ENCODE measurements around the gene SMARCAL1. TPM values are rescaled to one million over a fixed set of nuclear protein-coding genes. Genes with fewer than 3 reads are reported as not detected.
"Not testable (repeated sequence)": the region's sequence is repeated elsewhere in the genome, so short reads cannot be mapped to it uniquely, and the experiment has no call there.

SMARCAL1 gene
- total RNA-seq, 2 donors from 2014 or later = 12.1 to 16.0 TPM

DNA sequence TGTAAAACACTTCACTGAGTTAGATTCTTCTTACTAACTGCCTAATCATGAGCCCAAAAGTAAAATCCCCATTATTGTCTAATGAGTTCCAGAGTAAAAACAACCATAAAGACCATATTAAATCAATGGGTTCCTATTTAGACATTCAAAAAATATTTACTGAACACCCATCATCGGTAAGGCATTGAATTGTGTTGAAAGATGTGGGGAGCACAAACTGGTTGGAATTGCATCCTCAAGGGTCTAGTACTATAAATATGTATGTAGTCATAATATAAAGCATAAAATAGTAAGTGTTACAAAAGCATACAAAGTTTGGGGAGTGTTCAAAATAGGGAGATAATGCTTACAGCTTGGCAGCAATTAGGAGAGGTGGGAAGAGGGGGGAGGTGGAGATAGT, 37.0 kb upstream of the SMARCAL1 start:
- H3K9me3 ChIP-seq = no peaks in the 10 kb centered on the region
- no peaks in the 10 kb centered on the region for H3K36me3 ChIP-seq
- no peak overlapping the region for H3K27ac ChIP-seq
- TF ChIP-seq, protein P1, sequence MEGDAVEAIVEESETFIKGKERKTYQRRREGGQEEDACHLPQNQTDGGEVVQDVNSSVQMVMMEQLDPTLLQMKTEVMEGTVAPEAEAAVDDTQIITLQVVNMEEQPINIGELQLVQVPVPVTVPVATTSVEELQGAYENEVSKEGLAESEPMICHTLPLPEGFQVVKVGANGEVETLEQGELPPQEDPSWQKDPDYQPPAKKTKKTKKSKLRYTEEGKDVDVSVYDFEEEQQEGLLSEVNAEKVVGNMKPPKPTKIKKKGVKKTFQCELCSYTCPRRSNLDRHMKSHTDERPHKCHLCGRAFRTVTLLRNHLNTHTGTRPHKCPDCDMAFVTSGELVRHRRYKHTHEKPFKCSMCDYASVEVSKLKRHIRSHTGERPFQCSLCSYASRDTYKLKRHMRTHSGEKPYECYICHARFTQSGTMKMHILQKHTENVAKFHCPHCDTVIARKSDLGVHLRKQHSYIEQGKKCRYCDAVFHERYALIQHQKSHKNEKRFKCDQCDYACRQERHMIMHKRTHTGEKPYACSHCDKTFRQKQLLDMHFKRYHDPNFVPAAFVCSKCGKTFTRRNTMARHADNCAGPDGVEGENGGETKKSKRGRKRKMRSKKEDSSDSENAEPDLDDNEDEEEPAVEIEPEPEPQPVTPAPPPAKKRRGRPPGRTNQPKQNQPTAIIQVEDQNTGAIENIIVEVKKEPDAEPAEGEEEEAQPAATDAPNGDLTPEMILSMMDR (IDR thresholded peaks at IDR 0.05) = no peak
- DNase-seq (ENCODE audit: low spot score) = no peak
- peaks cover 4 to 16% of the 10 kb centered on the region in 2 donors for H3K27me3 ChIP-seq
- no peak overlapping the region for H3K4me3 ChIP-seq
- peaks cover 0 to 20% of the 10 kb centered on the region in 2 donors for H3K4me1 ChIP-seq

DNA sequence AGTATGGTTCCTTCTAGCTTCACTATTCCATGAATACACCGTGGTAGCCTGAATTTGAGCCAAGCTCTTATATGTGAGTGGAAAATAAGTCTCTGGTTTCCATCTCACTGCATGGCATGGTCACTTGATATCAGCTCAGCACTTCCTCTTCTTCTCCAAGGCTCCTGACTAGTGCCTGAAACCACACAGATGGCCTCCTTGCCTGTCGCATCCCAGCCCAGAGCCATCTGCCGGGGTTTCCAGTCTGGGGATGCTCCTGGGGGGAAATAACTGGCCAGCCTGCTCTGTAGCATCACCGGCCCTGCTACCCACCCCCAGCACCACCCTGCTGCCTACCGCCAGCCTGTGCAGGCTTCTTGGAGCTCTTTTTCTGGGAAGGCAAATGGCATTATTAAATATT, 32.3 kb upstream of the SMARCAL1 start:
- TF ChIP-seq, protein P1 (IDR thresholded peaks at IDR 0.05) = no peak
- Histone ChIP-seq H3K27me3 (no peaks in the 10 kb centered on the region), H3K4me1 (no peaks in the 10 kb centered on the region), H3K36me3 (no peaks in the 10 kb centered on the region), H3K9me3 (no peaks in the 10 kb centered on the region), H3K27ac (no peak overlapping the region), H3K4me3 (no peak overlapping the region)
- no peak for DNase-seq (ENCODE audit: low spot score)

DNA sequence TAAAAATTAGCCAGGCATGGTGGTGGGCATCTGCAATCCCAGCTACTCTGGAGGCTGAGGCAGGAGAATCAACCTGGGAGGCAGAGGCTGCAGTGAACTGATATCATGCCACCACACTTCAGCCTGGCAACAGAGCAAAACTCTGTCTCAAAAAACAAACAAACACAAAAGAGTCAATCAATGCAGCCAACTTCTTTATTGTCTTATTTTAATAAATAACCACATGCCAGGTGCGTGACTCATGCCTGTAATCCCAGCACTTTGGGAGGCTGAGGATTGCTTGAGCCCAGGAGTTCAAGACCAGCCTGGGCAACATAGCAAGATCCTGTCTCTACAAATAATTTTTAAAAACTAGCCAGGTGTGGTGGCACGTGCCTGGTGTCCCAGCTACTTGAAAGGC, 27.9 kb upstream of the SMARCAL1 start:
- not testable (repeated sequence) for DNase-seq (ENCODE audit: low spot score); H3K9me3 ChIP-seq; H3K27ac ChIP-seq; H3K4me1 ChIP-seq; H3K27me3 ChIP-seq; H3K4me3 ChIP-seq; H3K36me3 ChIP-seq

DNA sequence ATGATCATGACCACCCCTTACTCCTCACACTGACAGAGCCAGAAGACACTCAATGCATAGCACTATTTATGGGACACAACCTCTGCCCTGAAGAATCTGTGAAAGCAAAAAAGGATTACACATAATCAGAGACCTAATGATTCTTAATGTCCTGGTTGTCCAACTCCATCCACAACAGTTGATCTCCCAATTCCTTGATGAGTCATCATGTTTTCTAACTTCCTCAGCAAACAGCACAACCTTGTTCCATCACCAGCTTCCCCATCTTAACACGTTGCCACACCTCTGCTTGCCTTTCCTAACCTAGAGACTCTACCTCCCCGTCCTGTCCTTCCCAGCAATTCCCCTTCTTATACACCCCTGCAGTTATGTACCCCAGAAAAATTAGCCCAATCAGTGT, 26.8 kb upstream of the SMARCAL1 start:
- Histone ChIP-seq H3K36me3 (no peaks in the 10 kb centered on the region), H3K4me1 (no peaks in the 10 kb centered on the region), H3K9me3 (no peaks in the 10 kb centered on the region), H3K27ac (no peak overlapping the region), H3K27me3 (no peaks in the 10 kb centered on the region), H3K4me3 (no peak overlapping the region)
- TF ChIP-seq, protein P1 (IDR thresholded peaks at IDR 0.05) = no peak
- no peak for DNase-seq (ENCODE audit: low spot score)

DNA sequence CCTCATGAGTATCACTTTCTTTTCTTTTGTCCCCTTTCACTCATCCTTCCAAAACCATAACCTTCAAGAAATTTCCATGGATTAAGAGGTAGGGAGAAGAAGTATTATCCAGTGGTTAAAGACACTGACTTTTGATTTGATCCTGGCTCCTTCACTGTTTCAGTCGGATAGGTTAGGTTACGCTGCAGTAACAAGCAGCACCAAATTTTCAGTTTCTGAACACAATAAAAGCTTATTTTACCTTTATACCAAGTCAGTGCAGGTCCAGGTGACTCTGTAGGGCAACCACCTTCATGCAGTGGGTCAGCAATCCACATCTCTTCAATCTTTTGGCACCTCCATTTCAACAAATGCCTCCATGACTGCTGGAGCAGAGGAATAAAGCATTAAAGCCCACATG, 25.0 kb upstream of the SMARCAL1 start:
- H3K9me3 ChIP-seq = no peaks in the 10 kb centered on the region
- H3K36me3 ChIP-seq = no peaks in the 10 kb centered on the region
- no peak overlapping the region for H3K4me3 ChIP-seq
- TF ChIP-seq, protein P1 (IDR thresholded peaks at IDR 0.05) = no peak
- DNase-seq (ENCODE audit: low spot score) = no peak
- no peaks in the 10 kb centered on the region for H3K4me1 ChIP-seq
- no peaks in the 10 kb centered on the region for H3K27me3 ChIP-seq
- H3K27ac ChIP-seq = no peak overlapping the region

DNA sequence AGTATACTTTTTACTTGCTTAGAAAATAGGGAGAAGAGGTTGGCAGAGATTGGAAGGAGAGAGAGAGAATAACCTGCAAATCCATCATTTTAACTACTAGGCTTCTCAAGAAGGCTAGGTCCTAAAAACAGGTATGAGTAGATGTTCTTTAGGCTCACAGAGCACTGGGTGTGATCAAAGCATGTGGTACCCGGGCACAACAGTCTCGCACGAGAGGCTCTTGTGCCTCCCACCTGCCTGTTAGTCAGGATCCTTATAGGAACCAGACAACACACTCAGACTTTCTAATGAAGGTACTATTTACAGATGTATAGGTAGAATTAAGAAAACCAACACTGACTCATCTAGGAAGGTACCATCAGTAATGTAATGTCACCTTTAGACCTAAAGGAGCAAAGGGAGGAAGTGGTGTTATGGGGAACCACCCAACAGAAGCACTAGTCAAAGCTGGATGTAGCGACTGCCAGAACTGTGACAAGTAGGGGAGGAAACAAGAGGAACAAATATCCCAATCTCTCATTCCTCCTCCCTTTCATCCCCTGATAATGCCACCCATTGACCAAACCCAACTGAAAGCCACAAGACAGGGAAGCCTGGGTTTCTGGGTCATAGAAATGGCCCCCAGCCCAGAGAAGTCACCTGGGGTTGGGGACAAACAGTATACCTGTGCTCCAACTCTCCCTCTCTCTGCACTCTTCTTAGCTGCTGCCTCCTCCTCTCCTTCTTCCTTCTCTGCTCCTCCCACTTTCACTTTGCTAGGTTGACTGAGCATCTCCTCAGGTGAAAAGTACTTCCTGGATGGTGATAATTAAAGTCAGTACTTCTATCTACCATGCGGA, 24.0 kb upstream of the SMARCAL1 start:
- no peaks in the 10 kb centered on the region for H3K4me1 ChIP-seq
- no peak overlapping the region for H3K4me3 ChIP-seq
- TF ChIP-seq, protein P1 (IDR thresholded peaks at IDR 0.05) = no peak
- DNase-seq (ENCODE audit: low spot score) = no peak
- H3K36me3 ChIP-seq = no peaks in the 10 kb centered on the region
- H3K27me3 ChIP-seq = no peaks in the 10 kb centered on the region
- H3K27ac ChIP-seq = no peak overlapping the region
- H3K9me3 ChIP-seq = no peaks in the 10 kb centered on the region

All from right atrium auricular region (tissue), 2 donors.